HS-27A (cell line): ENCODE measurements around the gene SPRY4.
"Not testable (repeated sequence)": the region's sequence is repeated elsewhere in the genome, so short reads cannot be mapped to it uniquely, and the experiment has no call there.

Experiments used
- DNase-seq: peaks from one replicate; pipeline ENCODE4 v3.0.0-alpha.2; 2012; ENCODE audit warnings: low read depth, missing footprints

The SPRY4 gene, protein sequence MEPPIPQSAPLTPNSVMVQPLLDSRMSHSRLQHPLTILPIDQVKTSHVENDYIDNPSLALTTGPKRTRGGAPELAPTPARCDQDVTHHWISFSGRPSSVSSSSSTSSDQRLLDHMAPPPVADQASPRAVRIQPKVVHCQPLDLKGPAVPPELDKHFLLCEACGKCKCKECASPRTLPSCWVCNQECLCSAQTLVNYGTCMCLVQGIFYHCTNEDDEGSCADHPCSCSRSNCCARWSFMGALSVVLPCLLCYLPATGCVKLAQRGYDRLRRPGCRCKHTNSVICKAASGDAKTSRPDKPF

DNA sequence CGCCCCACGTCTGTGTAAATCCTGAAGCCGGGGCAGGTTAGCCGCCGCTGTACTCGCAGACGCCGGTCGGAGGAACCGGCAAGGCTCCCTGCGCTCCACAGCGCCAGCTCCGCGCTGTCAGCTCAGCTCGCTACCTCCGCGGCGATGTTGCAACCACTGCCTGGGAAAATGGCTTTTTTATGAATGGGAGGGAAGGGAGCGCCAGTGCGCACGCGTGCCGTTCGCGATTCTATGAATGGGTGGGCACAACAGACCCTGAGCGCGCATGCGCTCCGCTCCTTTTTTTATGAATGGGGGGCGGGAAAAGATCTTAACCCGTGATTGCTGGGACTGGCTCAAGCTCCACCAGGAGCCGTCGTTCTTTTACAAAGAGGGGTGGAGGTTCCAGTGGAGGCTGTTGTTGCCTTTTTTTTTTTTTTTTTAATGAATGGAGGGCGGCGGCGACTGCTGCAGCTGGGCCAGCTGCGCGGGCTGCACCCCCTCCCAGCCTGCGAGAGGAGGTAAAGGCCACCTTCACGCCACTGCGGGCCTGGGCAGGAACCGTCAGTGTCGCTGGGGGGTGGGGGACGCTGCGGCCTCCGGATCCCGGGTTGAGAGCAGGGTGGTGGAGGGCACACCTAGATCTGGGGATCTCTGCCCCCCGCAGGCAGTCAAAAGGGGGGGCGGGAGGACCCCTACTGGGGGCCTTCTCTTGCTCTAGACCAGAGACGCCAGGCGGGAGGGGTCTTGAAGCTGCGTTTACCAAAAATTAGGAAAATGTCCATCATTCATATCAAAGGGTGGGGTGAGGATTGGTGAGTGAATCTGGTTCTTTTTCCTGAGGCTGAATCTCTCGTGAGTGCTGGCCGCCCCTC lies at the start of gene SPRY4:
Gene SPRY4, minus strand, starts transcription at position 151 of the 854 bp plus-strand sequence. CDS start 9,913 bp downstream, outside the sequence.
- DNase-seq: peak; percentile 86

DNA sequence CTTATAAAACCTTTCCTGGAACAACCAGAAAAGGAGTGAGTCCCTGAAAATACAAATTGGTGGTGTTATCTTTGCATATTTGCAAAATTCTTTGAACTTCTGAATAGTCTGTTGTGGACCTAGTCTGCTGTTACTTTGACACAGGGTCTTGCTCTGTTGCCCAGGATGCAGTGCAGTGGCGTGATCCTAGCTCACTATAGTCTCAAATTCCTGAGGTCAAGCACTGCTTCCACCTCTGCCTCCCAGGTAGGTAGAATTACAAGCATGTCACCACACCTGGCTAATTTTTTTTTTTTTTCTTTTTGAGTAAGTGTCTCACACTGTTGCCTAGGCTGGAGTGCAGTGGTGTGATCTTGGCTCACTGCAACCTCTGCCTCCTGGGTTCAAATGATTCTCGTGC lies 43.7 kb upstream of the SPRY4 start:
- DNase-seq: no peak

DNA sequence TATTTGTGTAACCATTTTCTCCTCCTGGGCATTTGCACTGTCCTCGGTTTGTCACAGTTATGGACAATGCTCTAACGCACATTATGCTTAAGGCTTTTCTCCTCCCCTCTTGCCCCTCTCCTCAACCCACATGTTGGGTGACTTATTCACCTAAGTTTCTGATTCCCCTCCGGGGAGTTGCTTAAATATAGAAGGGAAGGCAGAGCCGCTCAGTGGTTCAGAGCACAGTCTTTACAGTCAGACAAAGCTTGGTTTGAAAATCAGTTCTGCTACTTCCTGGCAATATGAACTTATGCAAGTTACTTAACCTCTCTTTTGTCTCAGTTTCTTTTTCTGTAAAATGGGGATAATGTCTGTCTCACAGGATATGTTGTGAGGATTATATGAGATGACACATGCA lies 41.2 kb upstream of the SPRY4 start:
- no peak for DNase-seq

DNA sequence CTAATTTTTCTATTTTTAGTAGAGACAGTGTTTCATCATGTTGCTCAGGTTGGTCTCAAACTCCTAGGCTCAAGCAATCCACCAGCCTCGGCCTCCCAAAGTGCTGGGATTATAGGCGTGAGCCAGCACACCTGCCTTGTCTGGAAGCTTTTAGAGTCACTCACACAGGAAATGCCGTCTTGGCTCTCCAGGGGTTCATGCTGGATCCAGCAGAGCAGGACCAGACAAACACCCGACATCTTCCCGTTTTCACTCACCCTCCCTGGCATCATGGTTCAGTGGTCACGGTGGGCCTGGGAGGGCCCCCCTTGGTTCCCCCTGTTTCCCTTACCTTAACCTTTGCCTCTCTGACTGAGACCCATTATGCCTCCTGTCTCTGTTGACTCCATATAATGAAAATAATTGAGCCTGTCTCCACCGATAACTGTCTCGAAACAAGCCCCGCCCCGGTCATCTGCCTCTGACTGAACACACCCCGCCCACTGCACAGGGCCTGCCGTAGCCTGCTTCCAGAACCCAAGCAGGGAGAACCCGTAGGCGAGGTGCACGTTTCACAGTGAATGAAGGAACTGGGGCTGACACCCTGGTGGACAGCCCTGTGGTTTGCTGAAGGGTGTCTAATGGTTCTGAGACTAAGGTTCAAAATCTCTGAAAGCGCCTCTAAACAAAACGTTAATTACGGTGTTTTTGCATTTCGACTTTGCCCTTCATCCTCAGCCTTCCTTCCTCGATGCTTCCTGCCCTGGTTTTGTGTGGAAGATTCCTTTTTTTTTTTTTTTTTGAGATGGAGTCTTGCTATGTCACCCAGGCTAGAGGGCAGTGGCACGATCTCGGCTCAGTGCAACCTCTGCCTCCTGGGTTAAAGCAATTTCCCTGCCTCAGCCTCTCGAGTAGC lies 39.7 kb upstream of the SPRY4 start:
- no peak for DNase-seq

DNA sequence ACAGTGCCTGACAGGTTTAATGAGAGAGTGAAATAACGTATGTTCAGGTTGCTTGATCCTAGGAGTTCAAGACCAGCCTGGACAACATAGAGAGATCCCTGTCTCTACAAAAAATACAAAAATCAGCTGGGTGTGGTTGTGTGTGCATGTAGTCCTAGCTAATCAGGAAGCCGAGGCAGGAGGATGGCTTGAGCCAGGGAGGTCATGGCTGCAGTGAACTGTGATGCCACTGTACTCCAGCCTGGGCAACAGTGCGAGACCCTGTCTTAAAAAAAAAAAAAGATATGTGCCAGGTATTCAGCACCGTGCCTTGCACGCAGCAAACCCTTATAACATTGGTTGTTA lies 38.8 kb upstream of the SPRY4 start:
- no peak for DNase-seq

DNA sequence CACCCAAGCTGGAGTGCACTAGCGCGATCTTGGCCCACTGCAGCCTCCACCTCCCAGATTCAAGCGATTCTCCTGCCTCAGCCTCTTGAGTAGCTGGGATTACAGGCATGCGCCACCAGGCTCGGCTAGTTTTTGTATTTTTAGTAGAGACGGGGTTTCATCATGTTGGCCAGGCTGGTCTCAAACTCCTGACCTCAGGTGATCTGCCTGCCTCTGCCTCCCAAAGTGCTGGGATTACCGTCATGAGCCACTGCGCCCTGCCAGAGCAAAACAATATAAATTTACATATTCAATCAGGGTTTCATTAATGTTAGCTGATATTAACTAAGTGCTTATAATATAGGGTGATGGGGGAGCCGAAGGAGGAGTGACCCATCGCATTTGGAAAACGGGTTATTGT lies 37.4 kb upstream of the SPRY4 start:
- DNase-seq: not testable (repeated sequence)

DNA sequence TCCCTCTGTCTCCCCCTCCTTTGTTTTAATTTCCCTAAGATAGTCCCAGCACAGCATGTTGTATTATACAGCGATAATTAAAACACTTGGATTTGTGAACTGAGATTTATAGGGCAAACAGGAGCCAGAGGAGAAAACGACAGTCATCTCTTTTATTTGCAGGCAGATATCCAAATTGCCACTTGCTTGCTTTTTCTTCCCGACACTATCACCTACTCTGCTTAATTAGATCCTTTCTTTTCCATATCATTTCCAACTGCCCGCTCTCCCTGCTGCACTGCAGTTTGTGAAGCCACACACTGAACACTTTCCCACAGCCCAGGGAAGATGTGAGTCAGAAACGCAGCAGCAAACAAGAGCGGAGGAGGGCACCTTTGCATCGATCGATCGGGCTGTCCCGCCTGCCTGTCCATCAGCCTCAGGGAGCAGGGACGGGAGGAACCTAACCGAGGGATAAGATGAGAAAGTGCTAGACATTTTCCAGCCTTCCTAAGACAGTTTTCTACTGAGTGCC lies 35.8 kb upstream of the SPRY4 start:
- no peak for DNase-seq

DNA sequence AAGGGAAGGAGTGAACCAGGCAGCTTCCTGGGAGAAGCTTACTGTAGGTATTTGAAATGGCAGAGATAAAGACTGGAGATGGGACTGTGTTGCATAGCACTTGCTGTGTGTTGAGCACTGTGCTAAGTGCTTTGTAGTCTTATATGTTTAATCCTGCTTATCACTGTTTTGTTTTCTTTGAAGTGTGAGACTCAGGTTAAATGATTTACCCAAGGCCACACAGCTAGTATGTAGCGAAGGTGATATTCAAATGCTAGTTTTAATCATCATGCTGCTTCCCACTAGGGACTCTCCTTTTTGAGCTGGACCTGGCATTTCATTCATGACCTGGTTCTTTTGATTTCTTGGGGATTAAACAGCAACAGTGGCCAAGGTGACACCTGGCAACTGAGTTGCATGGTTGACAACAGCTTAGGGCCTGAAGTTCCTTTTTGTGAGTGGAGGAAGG lies 35.3 kb upstream of the SPRY4 start:
- DNase-seq: no peak

DNA sequence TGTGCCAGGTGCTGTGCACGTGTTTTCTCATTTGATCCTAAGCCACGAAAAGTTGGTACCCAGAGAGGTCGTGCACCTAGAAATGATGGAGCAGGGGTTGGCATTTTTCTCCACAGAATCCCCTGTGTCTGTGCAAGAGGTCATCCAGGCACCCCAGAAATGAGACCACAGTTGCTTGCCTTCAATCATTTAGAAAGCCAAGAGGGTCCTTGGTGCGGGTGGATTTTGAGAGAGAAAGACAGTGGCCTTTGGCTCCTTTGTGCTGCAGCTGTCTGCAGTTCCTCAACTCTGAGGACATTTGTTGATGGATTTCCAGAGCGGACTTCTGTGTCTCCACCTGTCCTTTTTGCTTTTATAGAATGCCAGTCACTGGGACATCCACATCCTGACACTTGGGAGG lies 33.8 kb upstream of the SPRY4 start:
- DNase-seq: no peak

DNA sequence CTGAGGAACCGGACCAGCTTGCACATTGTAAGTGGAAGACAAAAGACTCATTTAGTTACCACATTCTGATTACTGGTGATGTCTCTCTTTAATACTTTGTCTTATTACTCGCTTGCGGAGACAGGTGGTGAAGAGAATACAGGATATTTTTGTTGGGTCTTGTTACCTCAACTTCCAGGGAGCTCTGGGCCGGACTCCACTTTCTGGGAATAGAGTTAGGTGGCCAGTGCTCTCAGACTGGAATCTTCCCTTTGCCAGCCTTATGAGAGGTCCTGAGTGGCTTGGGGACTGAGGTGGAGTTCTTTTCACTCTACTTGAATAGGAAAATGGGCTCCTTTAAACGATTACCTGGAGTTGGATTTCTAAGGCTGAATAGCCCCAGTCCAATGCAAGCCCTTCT lies 33.3 kb upstream of the SPRY4 start:
- no peak for DNase-seq

DNA sequence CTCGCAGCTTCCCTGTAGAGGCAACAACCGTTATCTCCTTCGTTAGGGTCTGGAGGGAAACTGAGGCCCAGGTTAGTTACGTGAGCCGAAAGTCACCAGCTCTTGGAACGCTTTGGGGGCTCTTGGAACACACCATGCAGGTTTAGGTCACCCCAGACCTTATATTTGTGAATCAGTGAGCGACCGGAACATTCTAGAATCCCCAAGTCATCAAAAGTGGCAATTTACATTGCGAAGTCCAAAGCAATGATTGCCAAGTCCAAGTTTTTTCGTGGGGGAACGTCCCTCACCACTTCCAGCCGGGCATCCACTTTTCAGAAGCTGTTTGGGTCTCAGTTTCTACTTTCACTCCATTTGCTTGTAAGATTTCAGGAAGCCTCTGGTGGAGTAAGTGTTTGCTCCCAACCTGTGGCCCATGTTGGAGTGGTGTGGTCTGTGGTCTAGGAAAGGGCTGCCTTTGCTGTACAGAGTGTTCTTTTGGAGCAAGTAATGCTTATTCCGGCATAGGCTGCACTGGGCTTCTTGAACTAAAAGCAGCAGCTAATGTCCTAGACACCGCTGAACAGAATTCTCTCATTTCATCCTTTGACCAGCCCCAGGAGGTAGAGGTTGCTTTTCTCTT lies 32.8 kb upstream of the SPRY4 start:
- no peak for DNase-seq

DNA sequence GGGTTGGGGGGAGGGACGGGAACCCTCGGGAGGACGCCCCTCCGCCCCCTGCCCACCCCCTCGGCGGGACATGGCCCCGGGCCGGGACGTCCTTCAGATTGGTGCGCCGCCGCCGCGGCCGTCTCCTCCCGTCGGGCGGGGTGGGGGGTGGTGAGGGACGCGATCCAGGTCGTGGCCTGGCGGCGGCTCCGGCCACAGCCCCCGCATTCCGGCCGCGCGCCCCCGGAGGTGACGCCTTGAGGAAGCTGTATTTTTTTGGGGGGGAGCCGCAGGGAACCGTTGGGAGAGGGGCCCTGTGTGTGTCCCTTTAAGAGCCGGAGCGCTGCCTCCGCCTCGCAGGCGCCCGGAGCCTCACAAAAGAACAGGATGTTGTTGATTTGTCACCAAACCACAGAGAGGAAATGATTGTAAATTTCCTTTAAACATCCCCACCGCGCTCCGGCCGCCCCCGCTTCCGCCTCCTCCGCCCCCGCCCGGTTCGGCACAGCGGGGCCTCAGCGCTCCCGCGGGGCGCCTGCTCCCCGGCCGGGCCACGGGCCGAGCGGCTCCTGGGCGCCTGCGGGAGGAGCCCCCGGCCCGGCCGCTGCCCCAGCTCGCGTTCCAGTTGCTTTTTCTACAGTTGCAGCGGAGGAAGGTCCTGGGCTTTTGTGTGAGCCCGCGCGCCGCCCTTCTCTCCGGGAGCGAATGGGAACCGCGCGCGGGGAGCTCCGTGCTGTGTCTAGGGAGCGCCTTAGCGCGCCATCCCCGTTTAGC lies 32.1 kb upstream of the SPRY4 start:
- DNase-seq: peak; percentile 61

DNA sequence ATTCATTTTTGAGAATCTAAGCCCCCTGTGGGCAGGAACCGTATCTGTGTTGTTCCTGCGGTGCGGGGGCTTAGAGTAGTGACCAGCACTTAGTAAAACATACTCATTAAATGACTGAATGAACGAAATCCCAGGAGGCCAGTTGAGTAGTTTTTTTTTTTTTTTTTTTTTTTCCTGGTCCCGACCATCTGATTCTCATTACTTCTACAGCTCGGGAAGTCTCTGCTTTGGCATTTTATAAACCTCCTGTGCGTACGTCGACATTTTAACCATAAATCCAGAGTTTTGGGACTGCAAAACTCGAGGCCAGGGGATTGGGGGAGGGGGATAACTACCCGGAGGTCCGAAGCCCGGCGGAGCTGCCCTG lies 31.5 kb upstream of the SPRY4 start:
- DNase-seq: no peak

DNA sequence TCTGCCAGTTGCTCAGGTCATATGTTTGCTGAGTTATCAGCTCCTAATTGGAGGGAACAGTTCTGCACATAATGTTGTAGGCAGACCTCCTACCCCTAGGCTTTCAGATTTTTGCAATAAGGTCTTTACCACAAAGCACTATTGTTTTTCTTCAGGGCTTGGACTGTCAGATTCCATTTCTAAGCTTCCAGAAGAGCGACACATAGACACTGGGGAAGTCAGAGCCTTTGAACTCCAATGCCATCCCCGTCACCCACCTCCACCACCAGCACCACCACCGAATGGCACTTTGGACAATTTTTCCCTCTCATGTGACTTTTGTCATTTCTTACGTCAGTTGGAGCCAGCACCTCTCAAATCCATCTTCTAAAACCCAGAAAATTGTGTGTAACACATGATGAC lies 28.3 kb upstream of the SPRY4 start:
- DNase-seq: no peak

DNA sequence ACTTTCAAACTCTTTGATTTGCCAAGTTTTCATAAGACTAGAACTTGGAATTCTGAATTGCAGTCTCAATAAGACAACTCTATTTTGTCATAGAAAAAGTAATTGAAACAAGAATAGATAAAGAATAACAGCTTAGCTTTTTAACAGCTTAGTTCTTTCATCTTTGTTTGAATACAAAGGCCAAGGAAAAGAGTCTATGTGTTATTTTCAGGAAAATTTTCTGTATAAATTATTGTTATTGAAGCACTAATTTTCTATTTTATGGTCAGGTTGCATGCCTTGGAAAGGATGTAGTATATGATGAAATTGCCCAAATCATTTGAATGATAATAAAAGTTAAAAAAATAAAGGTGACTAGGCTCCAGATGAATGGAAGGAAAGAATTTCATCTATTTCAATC lies 25.2 kb upstream of the SPRY4 start:
- no peak for DNase-seq

DNA sequence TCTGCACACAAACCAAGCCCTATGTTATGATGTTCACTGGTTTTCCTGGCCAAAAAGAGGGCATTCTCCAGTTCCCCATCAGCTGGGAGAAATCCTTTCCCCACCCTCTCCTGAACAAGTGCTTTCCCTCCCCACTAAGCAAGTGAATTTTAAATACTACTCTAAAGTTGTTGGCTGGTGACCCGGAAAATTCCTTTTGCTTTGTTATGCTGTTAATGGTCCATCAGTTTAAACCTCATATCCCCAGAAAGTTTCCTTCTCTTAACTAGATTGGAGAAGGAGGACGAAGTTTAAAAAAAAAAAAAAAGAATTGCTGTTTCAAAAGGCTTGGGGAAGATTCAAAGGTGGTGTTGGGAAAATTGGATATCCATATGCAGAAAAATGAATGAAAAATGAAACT lies 21.9 kb upstream of the SPRY4 start:
- no peak for DNase-seq

DNA sequence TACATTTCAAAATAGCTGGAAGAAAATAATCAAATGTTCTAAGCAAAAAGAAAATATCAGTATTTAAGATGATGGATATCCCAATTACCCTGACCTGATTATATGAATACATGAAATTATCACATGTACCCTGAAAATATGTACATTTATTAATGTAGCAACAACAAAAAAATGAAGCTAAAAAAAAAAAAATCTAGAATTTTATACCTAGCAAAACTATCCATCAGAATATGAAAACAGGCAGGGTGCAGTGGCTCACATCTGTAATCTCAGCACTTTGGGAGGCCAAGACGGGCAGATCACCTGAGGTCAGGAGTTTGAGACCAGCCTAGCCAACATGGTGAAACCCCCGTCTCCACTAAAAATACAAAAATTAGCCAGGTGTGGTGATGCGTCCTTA lies 20.1 kb upstream of the SPRY4 start:
- DNase-seq: not testable (repeated sequence)

DNA sequence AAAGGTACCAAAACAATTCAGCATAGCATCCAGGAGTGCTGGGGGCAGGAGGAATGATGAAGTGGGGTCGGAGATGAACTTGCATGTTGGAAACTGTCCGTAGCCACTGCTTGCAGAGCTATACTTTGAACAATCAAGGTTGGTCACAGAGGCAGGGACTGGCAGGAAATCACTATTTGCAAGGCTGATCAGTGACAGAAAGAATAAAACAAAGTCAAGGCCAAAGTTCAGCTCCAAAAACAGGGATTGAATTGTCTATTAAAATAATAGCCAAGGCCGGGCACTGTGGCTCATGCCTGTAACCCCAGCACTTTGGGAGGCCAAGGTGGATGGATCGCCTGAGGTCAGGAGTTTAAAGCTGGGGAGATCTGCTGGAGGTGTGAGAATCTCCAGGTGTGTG lies 18.7 kb upstream of the SPRY4 start:
- DNase-seq: no peak

DNA sequence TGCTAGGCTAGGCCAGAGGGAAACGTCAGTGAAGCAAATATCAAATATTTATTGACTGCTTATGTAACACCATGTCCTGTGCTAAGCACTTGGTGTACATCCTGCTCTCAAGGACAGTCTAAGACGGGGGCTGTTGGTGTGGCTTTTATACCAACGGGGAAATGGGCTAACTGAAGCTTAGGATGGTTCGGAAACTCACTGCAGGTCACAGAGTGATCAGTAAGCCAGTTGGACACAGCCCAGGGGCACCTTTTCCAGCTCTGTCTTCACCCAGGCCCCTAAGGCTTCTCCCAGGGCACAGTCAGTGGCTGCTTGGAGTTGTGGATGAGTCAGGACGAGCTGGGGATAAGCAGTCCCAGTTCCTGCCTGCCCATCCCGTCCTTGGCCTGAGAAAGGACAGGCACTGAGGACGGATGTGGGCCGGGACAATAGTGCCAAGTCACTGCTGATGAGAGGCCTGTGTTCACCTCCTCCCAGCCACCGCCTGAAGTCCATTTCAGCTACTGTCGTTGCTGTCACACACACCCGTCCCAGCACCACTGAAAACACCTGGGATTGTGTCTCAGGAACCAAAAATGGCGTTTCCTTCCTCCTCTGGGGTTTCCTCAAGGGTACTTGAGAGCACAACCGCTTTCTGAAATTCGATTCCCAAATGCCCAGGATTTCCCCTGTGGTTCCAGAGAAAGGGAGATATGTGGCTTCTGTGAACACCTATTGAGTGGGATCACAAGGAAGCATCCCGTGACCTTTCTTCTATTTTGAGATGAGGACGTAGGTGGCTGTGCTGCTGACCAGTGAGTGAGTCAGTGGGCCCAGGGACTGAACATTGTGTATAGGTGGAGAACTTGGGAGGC lies 17.5 kb upstream of the SPRY4 start:
- DNase-seq: no peak

DNA sequence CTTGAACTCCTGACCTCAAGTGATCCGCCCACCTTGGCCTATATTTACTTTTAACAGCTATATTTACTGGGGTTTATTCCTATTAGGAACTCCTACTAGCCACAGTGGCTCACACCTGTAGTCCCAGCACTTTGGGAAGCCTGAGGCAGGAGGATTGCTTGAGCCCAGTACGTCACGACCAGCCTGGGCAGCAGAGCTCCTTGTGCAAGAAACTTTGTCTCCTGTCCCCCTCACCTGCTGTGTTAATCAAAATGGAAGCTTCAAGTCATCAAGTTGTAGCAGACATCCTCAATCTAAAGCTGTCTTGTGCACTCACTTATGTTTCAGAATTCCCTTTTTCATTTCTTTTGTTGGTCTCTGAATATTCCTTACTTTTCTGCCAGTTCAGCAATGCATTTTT lies 15.0 kb upstream of the SPRY4 start:
- DNase-seq: no peak
